Aorta (tissue), 5 donors: ENCODE measurements around the gene PMM2. TPM values are rescaled to one million over a fixed set of nuclear protein-coding genes. Genes with fewer than 3 reads are reported as not detected.
A peak's percentile ranks its signal among the peaks of the same experiment; 100 is the strongest.
"Not testable (repeated sequence)": the region's sequence is repeated elsewhere in the genome, so short reads cannot be mapped to it uniquely, and the experiment has no call there.

Experiments
- ATAC-seq: fragments of 200-7000 bp; cut with Tn5 transposase; one replicate; pipeline ENCODE4 v1.9.1; 2022; ENCODE audit warnings: moderate library complexity; ENCODE audit not compliant: low FRiP score
- DNase-seq, 2 donors: peaks; one replicate each; pipeline ENCODE4 v3.0.0-alpha.2; 2020
- H3K27ac ChIP-seq, 2 donors: one replicate each; pipeline ENCODE4 v1.5.1; 2013; ENCODE audit warnings: low read length in 2 of 2, mild to moderate bottlenecking in 2 of 2, moderate library complexity in 2 of 2, control low read depth in 1 of 2, inconsistent platforms in 1 of 2, low read depth in 1 of 2
- H3K27me3 ChIP-seq, 2 donors: one replicate each; pipeline ENCODE4 v1.6.1; 2013; ENCODE audit warnings: control low read depth in 1 of 2, low read length in 1 of 2, mild to moderate bottlenecking in 1 of 2, moderate library complexity in 1 of 2; ENCODE audit not compliant: insufficient read depth in 2 of 2, control insufficient read depth in 1 of 2
- H3K36me3 ChIP-seq, 2 donors: one replicate each; pipeline ENCODE4 v1.6.1; 2013; ENCODE audit warnings: control low read depth in 1 of 2, low read length in 1 of 2, mild to moderate bottlenecking in 1 of 2; ENCODE audit not compliant: insufficient read depth in 2 of 2, control insufficient read depth in 1 of 2
- H3K4me1 ChIP-seq, 2 donors: one replicate each; pipeline ENCODE4 v1.6.1; 2013; ENCODE audit warnings: low read length in 2 of 2, control low read depth in 1 of 2, mild to moderate bottlenecking in 1 of 2, moderate library complexity in 1 of 2; ENCODE audit not compliant: insufficient read depth in 2 of 2, control insufficient read depth in 1 of 2
- H3K4me3 ChIP-seq, 2 donors: one replicate each; pipeline ENCODE4 v1.5.1; 2013; ENCODE audit warnings: low read length in 2 of 2, control low read depth in 1 of 2, mild to moderate bottlenecking in 1 of 2
- H3K9me3 ChIP-seq: one replicate; pipeline ENCODE4 v1.6.1; 2013; ENCODE audit warnings: mild to moderate bottlenecking, low read length; ENCODE audit not compliant: control insufficient read depth
- WGBS, 2 donors: extraction: QIAGEN DNeasy Blood & Tissue Kit; methylation state at CpG; one replicate each; pipeline ENCODE4 v1.1.7; 2013; 5-methylcytosine and 5-hydroxymethylcytosine counted together
- intact Hi-C, 2 donors: fragments of 100-400 bp; cut with DNase I; formaldehyde crosslinking; loops; one replicate each; pipeline versions ENCODE4 v1.14.2 to v1.15.0; 2022
- long read RNA-seq, 2 donors: library from polyadenylated mRNA; unstranded; transcript quantifications; one replicate each; pipeline ENCODE4 v2.0.0, GENCODE V29; 2020 to 2021
- polyA plus RNA-seq, 2 donors: library from polyadenylated mRNA; stranded (reverse); fragments of 200-250 nt; gene quantifications; one replicate each; pipeline ENCODE4 v1.2.3, GENCODE V29; 2013
- total RNA-seq, 2 donors: library from RNA; stranded (reverse); fragmentation: NEBNext Ultra II Directional; extraction: Animal tissue kit (Norgen Biotek cat#: 25700); gene quantifications; one replicate each; pipeline ENCODE4 v1.2.1, GENCODE V29; 2021
- donor health status: healthy with polysubstance abuse.
- donor health status: Bipolar disorder and iron deficiency.
- donor health status: DM: no; HTN: no; CAD: no.
- donor health status: DM: no; HTN: no; CAD: no.
- donor health status: DM: yes; HTN: yes; CAD: no.

PMM2 gene
- total RNA-seq (10 to 100 TPM; 43.1 to 48.4 TPM), polyA plus RNA-seq (10 to 100 TPM in 1 of 2 donors, 1 to 10 TPM in 1; 7.8 to 20.3 TPM)
- long read RNA-seq, donor 1, full-length matches to known transcripts: 96 of 119 reads
- long read RNA-seq, donor 1, partial matches to known transcripts: 2 of 119 reads
- long read RNA-seq, donor 1, other reads (novel, unspliced or antisense): 21 of 119 reads
- long read RNA-seq, donor 2, partial matches to known transcripts: 3 of 18 reads
- long read RNA-seq, donor 2, other reads (novel, unspliced or antisense): 8 of 18 reads

GRCh38 chr16:8797364-8798173, at the start of gene PMM2, which contains the start of gene TMEM186:
Gene PMM2, plus strand, starts transcription at chr16:8797839. Its CDS starts 44 bp downstream, at chr16:8797883.
Gene TMEM186, minus strand, starts transcription at chr16:8797639. Its CDS starts 25 bp downstream, at chr16:8797614.
- ATAC-seq (peak; percentile 98), DNase-seq (peak; percentile 98)
- no peaks in the 10 kb centered on the region for H3K9me3 ChIP-seq
- H3K27ac ChIP-seq: peak within 1 kb of the TSS in 1 of 2 donors; percentile 45
- no peaks in the 10 kb centered on the region for H3K27me3 ChIP-seq
- 0 to 1% methylated on average over 60 to 61 of the region's 61 CpGs for WGBS, 2 donors
- peaks cover 0 to 4% of the 10 kb centered on the region in 2 donors for H3K36me3 ChIP-seq
- H3K4me3 ChIP-seq: peak within 1 kb of the TSS; percentile 86 to 94
- intact Hi-C loops: loop anchor here (2.0 to 10.0 kb wide), 5 partner anchors 70 to 229 kb away; partner anchors contain the start of genes ABAT (in 2 of the 2) and CARHSP1 (in 2 of the 2)
- peaks cover 0 to 2% of the 10 kb centered on the region in 2 donors for H3K4me1 ChIP-seq

- intact Hi-C loops, H3K4me3 ChIP-seq, H3K36me3 ChIP-seq, H3K27me3 ChIP-seq, H3K9me3 ChIP-seq, H3K27ac ChIP-seq, H3K4me1 ChIP-seq, ATAC-seq: not testable (repeated sequence)
- 91 to 95% methylated on average over 9 of the region's 9 CpGs for WGBS, 2 donors
- DNase-seq: peak in 1 of 2 donors; percentile 58
These were observed 48.7 kb upstream of the PMM2 start for GRCh38 chr16:8748944-8749343.

- Histone ChIP-seq H3K27ac (no peak overlapping the region), H3K27me3 (no peaks in the 10 kb centered on the region), H3K9me3 (no peaks in the 10 kb centered on the region), H3K4me3 (no peak overlapping the region), H3K36me3 (no peaks in the 10 kb centered on the region), H3K4me1 (no peaks in the 10 kb centered on the region)
- WGBS, 2 donors: 74 to 87% methylated on average over 14 of the region's 14 CpGs
- peak in 1 of 2 donors; percentile 42 for DNase-seq
- no peak for ATAC-seq
- intact Hi-C loops: no loop called here
These were observed 45.9 kb upstream of the PMM2 start for GRCh38 chr16:8751481-8752311.

GRCh38 chr16:8752706-8753105, 44.9 kb upstream of the PMM2 start:
- no peaks in the 10 kb centered on the region for H3K27me3 ChIP-seq
- H3K27ac ChIP-seq: no peak overlapping the region
- H3K9me3 ChIP-seq: no peaks in the 10 kb centered on the region
- no peak overlapping the region for H3K4me3 ChIP-seq
- intact Hi-C loops: no loop called here
- no peaks in the 10 kb centered on the region for H3K4me1 ChIP-seq
- 41 to 64% methylated on average over 2 of the region's 2 CpGs for WGBS, 2 donors
- ATAC-seq (no peak), DNase-seq (peak in 1 of 2 donors; percentile 14)
- no peaks in the 10 kb centered on the region for H3K36me3 ChIP-seq

GRCh38 chr16:8753416-8754054, 44.1 kb upstream of the PMM2 start:
- Histone ChIP-seq H3K9me3 (no peaks in the 10 kb centered on the region), H3K36me3 (no peaks in the 10 kb centered on the region), H3K4me3 (no peak overlapping the region), H3K27me3 (no peaks in the 10 kb centered on the region), H3K27ac (no peak overlapping the region), H3K4me1 (no peaks in the 10 kb centered on the region)
- intact Hi-C loops: no loop called here
- ATAC-seq (no peak), DNase-seq (peak in 1 of 2 donors; percentile 66)
- WGBS, 2 donors: 72 to 82% methylated on average over 9 of the region's 9 CpGs

- 93% methylated on average over 5 of the region's 5 CpGs for WGBS, 2 donors
- H3K27ac ChIP-seq: no peak overlapping the region
- no peaks in the 10 kb centered on the region for H3K4me1 ChIP-seq
- DNase-seq: peak in 1 of 2 donors; percentile 8
- H3K9me3 ChIP-seq: no peaks in the 10 kb centered on the region
- H3K36me3 ChIP-seq: no peaks in the 10 kb centered on the region
- no peak for ATAC-seq
- intact Hi-C loops: no loop called here
- H3K4me3 ChIP-seq: no peak overlapping the region
- H3K27me3 ChIP-seq: no peaks in the 10 kb centered on the region
These were observed 40.9 kb upstream of the PMM2 start for GRCh38 chr16:8756755-8757154.

GRCh38 chr16:8758022-8758421, 39.6 kb upstream of the PMM2 start:
- Histone ChIP-seq H3K4me3 (no peak overlapping the region), H3K9me3 (no peaks in the 10 kb centered on the region), H3K36me3 (no peaks in the 10 kb centered on the region), H3K27ac (no peak overlapping the region), H3K27me3 (no peaks in the 10 kb centered on the region), H3K4me1 (no peaks in the 10 kb centered on the region)
- DNase-seq (no peak), ATAC-seq (no peak)
- 89 to 93% methylated on average over 6 of the region's 6 CpGs for WGBS, 2 donors
- intact Hi-C loops: no loop called here

- Histone ChIP-seq H3K9me3 (no peaks in the 10 kb centered on the region), H3K4me3 (no peak overlapping the region), H3K4me1 (no peaks in the 10 kb centered on the region), H3K27ac (no peak overlapping the region), H3K36me3 (no peaks in the 10 kb centered on the region), H3K27me3 (no peaks in the 10 kb centered on the region)
- 82 to 84% methylated on average over 10 of the region's 10 CpGs for WGBS, 2 donors
- DNase-seq (peak in 1 of 2 donors; percentile 48), ATAC-seq (no peak)
- intact Hi-C loops: no loop called here
These were observed 37.6 kb upstream of the PMM2 start for GRCh38 chr16:8760021-8760420.
